K562 (cell line): Measurements from ENCODE around the gene ACVR2B. TPM values are rescaled to one million over a fixed set of nuclear protein-coding genes. Genes with fewer than 3 reads are reported as not detected.

Experiments
- ATAC-seq: fragments of 200-7000 bp; cut with Tn5 transposase; 3 replicates; pipeline ENCODE4 v1.9.1; 2020; ENCODE audit warnings: moderate library complexity
- BruUV-seq: library from RNA; stranded (reverse); fragments of 400-500 nt; replicated peaks from 2 replicates; lab custom pipeline; 2021; lab: Mats Ljungman, UMichigan
- CTCF ChIA-PET: fragments of 300-600 bp; formaldehyde crosslinking; extraction: SDS; loops from one replicate; lab custom pipeline; 2021; ENCODE audit warnings: low intra/inter-chr PET ratio; lab: Yijun Ruan, JAX
- POLR2A ChIA-PET: fragments of 300-600, 350-650 bp; sonication (Branson Sonifier 250); formaldehyde crosslinking; extraction: SDS; loops from one replicate; lab custom pipeline; 2021; ENCODE audit warnings: antibody characterized with exemption, inconsistent platforms; lab: Yijun Ruan, JAX
- DNase-seq, 4 experiments: peaks; one replicate each; pipeline versions ENCODE4 v3.0.0 to v3.0.0-alpha.2; 2011 to 2018; ENCODE audit warnings: low spot score in 3 of 4, mixed read lengths in 3 of 4; ENCODE audit errors: extremely low read depth in 1 of 4
- FAIRE-seq: peaks from 2 replicates; lab custom pipeline; 2011; peaks lifted over from hg19 to GRCh38; lab: Jason Lieb, UNC
- H2AFZ ChIP-seq: 2 replicates; pipeline ENCODE4 v1.6.0; 2011; ENCODE audit warnings: low read depth, low read length, control low read depth, inconsistent platforms
- H3K27ac ChIP-seq: fragments of 200-600 bp; 3 replicates; pipeline ENCODE4 v1.8.0; 2011; ENCODE audit warnings: low read depth, mild to moderate bottlenecking, control low read depth, inconsistent platforms, low read length, moderate library complexity, mixed read lengths; ENCODE audit errors: extremely low read depth
- H3K27me3 ChIP-seq, 2 experiments: fragments of 300-600 bp in 1 of 2; 2 replicates in 1 of 2; 3 replicates in 1 of 2; pipeline versions ENCODE4 v1.6.0 to v1.8.0; 2011; ENCODE audit warnings: inconsistent platforms in 2 of 2, low read length in 2 of 2, mild to moderate bottlenecking in 1 of 2, mixed read lengths in 1 of 2, moderate library complexity in 1 of 2; ENCODE audit not compliant: control insufficient read depth in 2 of 2, insufficient read depth in 2 of 2
- H3K36me3 ChIP-seq: fragments of 300-600 bp; 3 replicates; pipeline ENCODE4 v1.8.0; 2011; ENCODE audit warnings: mild to moderate bottlenecking, low read length, inconsistent platforms; ENCODE audit not compliant: control insufficient read depth, insufficient read depth
- H3K4me1 ChIP-seq, 2 experiments: fragments of 200-600 bp in 1 of 2; replicated peaks in 1 of 2; 2 replicates in 1 of 2; 3 replicates in 1 of 2; pipeline versions ENCODE4 v1.5.1 to v1.8.0; 2011; ENCODE audit warnings: inconsistent platforms in 2 of 2, low read length in 2 of 2, mild to moderate bottlenecking in 1 of 2, mixed read lengths in 1 of 2, moderate library complexity in 1 of 2; ENCODE audit not compliant: control insufficient read depth in 2 of 2, insufficient read depth in 2 of 2
- H3K4me2 ChIP-seq: 2 replicates; pipeline ENCODE4 v1.6.1; 2011; ENCODE audit warnings: low read length, control low read depth, inconsistent platforms, mixed read lengths; ENCODE audit not compliant: insufficient read depth
- H3K4me3 ChIP-seq: fragments of 200-600 bp; sonication (generic), shearing (Covaris generic); 2 replicates; pipeline ENCODE4 v1.5.1; 2016; ENCODE audit warnings: control low read depth, inconsistent platforms
- H3K79me2 ChIP-seq: fragments of 200-600 bp; 3 replicates; pipeline ENCODE4 v1.8.0; 2011; ENCODE audit warnings: low read length, inconsistent platforms; ENCODE audit not compliant: control insufficient read depth, insufficient read depth
- H3K9ac ChIP-seq, 2 experiments: 2 replicates each; pipeline versions ENCODE4 v1.6.0 to v1.6.1; 2011; ENCODE audit warnings: low read depth in 2 of 2, low read length in 2 of 2, control low read depth in 1 of 2, inconsistent platforms in 1 of 2, mild to moderate bottlenecking in 1 of 2, mixed read lengths in 1 of 2; ENCODE audit not compliant: insufficient read depth in 1 of 2
- H3K9me1 ChIP-seq: one replicate; pipeline ENCODE4 v1.6.0; 2011; ENCODE audit warnings: inconsistent platforms, mild to moderate bottlenecking, low read length, moderate library complexity; ENCODE audit not compliant: control insufficient read depth, insufficient read depth
- H3K9me3 ChIP-seq: replicated peaks from 2 replicates; pipeline ENCODE4 v1.5.1; 2011; ENCODE audit warnings: low read depth, low read length, inconsistent platforms; ENCODE audit not compliant: control insufficient read depth, insufficient read depth
- H4K20me1 ChIP-seq: replicated peaks from 2 replicates; pipeline ENCODE4 v1.6.1; 2011; ENCODE audit warnings: low read length, inconsistent platforms, mixed read lengths; ENCODE audit not compliant: control insufficient read depth, insufficient read depth
- ARID2 ChIP-seq: fragments of 450-650 bp; IDR thresholded peaks from 2 replicates; pipeline ENCODE4 v1.6.1; 2017; ENCODE audit warnings: antibody characterized with exemption, mild to moderate bottlenecking
- CCNT2 ChIP-seq: IDR thresholded peaks from 2 replicates; pipeline ENCODE4 v1.6.1; 2011; ENCODE audit warnings: borderline replicate concordance, low read depth, mild to moderate bottlenecking, moderate library complexity, mixed read lengths, low read length; ENCODE audit not compliant: insufficient read length; ENCODE audit errors: extremely low read depth
- FIP1L1 ChIP-seq: fragments of 200-400 bp; formaldehyde crosslinking; IDR thresholded peaks from 2 replicates; pipeline ENCODE4 v1.6.1; 2018; ENCODE audit warnings: mild to moderate bottlenecking, low read depth, low read length; ENCODE audit not compliant: poor library complexity, severe bottlenecking
- GABPB2 ChIP-seq: fragments of 250-450 bp; sonication (Bioruptor Pico); conservative IDR thresholded peaks from 2 replicates; pipeline ENCODE4 v1.5.1; 2021; ENCODE audit warnings: mild to moderate bottlenecking
- KAT7 ChIP-seq: sonication (generic); formaldehyde crosslinking; IDR thresholded peaks from 2 replicates; pipeline ENCODE4 v1.8.0; 2022; ENCODE audit warnings: missing genetic modification reagents, mild to moderate bottlenecking, borderline replicate concordance
- KHSRP ChIP-seq: fragments of 450-650 bp; IDR thresholded peaks from 2 replicates; pipeline ENCODE4 v1.6.1; 2017
- MAFG ChIP-seq: fragments of 450-650 bp; conservative IDR thresholded peaks from 2 replicates; pipeline ENCODE4 v1.6.1; 2016; ENCODE audit warnings: missing genetic modification characterization, missing compliant biosample characterization
- MEF2A ChIP-seq: IDR thresholded peaks from 2 replicates; pipeline ENCODE4 v1.6.1; 2011; ENCODE audit warnings: low read depth, mild to moderate bottlenecking, low read length, moderate library complexity; ENCODE audit not compliant: control insufficient read depth
- MLLT1 ChIP-seq, 2 experiments: fragments of 450-650 bp; IDR thresholded peaks; 2 replicates each; pipeline ENCODE4 v1.6.1; 2016
- MYNN ChIP-seq, 2 experiments: sonication (generic); formaldehyde crosslinking in 1 of 2; IDR thresholded peaks; 2 replicates each; pipeline versions ENCODE4 v1.5.0 to v1.6.1; 2016 to 2020; ENCODE audit warnings: antibody characterized with exemption in 1 of 2, missing genetic modification reagents in 1 of 2
- NFE2 ChIP-seq: IDR thresholded peaks from 2 replicates; pipeline ENCODE4 v1.6.1; 2014; ENCODE audit warnings: antibody characterized with exemption, low read depth
- PRDM10 ChIP-seq: fragments of 450-650 bp; IDR thresholded peaks from 2 replicates; pipeline ENCODE4 v1.6.1; 2018; ENCODE audit not compliant: partially characterized antibody
- SRSF1 ChIP-seq: fragments of 200-400 bp; formaldehyde crosslinking; IDR thresholded peaks from 2 replicates; pipeline ENCODE4 v1.6.1; 2017; ENCODE audit warnings: mild to moderate bottlenecking, low read depth, low read length, moderate library complexity
- STAG1 ChIP-seq: sonication (generic); formaldehyde crosslinking; IDR thresholded peaks from 2 replicates; pipeline ENCODE4 v1.5.0; 2020; ENCODE audit warnings: missing genetic modification reagents, borderline replicate concordance
- TARDBP ChIP-seq: fragments of 450-650 bp; IDR thresholded peaks from 2 replicates; pipeline ENCODE4 v1.6.1; 2016
- ZNF174 ChIP-seq: fragments of 250-450 bp; sonication (Bioruptor Pico); IDR thresholded peaks from 2 replicates; pipeline ENCODE4 v1.4.0; 2020; ENCODE audit warnings: mild to moderate bottlenecking
- ZNF583 ChIP-seq: fragments of 250-450 bp; sonication (Bioruptor Pico); IDR thresholded peaks from 2 replicates; pipeline ENCODE4 v1.4.0; 2020
- WGBS: fragments of 100-300 bp; shearing (Covaris generic); methylation state at CpG from one replicate; pipeline ENCODE4 v1.1.6; 2016; ENCODE audit warnings: low coverage, mixed read lengths; ENCODE audit not compliant: insufficient coverage; ENCODE audit errors: missing lambda C conversion rate; 5-methylcytosine and 5-hydroxymethylcytosine counted together
- in situ Hi-C: fragments of 300-500 bp; cut with MboI; formaldehyde crosslinking; loops from 4 replicates; pipeline ENCODE4 v1.15.0; 2018; ENCODE audit warnings: inconsistent platforms, mixed read lengths
- intact Hi-C: fragments of 100-400 bp; cut with micrococcal nuclease; formaldehyde crosslinking; loops from 2 replicates; pipeline ENCODE4 v1.14.2; 2022
- polyA plus RNA-seq, 8 experiments: library from polyadenylated mRNA; depleted of rRNA in 4 of 8; stranded (reverse) in 5 of 8; unstranded in 3 of 8; fragments of >200 nt; fragmentation: Nextera tagmentation in 2 of 8; fragmentation: Illumina TruSeq in 1 of 8; extraction: Ambion mirVana in 2 of 8; extraction: Trizol in 1 of 8; gene quantifications; 2 replicates each; pipeline versions ENCODE4 v1.2.1 to v1.2.3, GENCODE V29; 2011 to 2014; ENCODE audit warnings: inconsistent platforms in 1 of 8, missing spikeins in 1 of 8
- total RNA-seq, 7 experiments: library from RNA; depleted of rRNA in 6 of 7; stranded (reverse); fragments of >200 nt in 6 of 7; fragmentation: Illumina TruSeq in 2 of 7; extraction: Trizol in 2 of 7; gene quantifications; 2 replicates each; pipeline versions ENCODE4 v1.2.1 to v1.2.3, GENCODE V29; 2011 to 2021; ENCODE audit warnings: low replicate concordance in 1 of 7

The ACVR2B gene
- total and polyA plus RNA-seq, 9 of the 15 experiments (the other 6 are each of a cell fraction or from before 2014, with no cell fraction given): 1.8 to 23.7 (median 7.1) TPM

GRCh38 chr3:38479431-38480092 is 25.9 kb downstream of the ACVR2B start (continued):
- TF ChIP-seq ARID2 (peak; percentile 47; the same call in 1 of the 2 replicates), CCNT2 (no peak), KHSRP (no peak), GABPB2 (CRISPR knock-in tag) (no peak), MYNN (IDR thresholded peaks at IDR 0.05) (0 out of 2 replicates have a peak, but pooled peaks have one; percentile 17), MYNN (CRISPR knock-in tag; IDR thresholded peaks at IDR 0.05) (no peak), FIP1L1 (no peak), KAT7 (CRISPR knock-in tag) (no peak), TARDBP (no peak), NFE2 (0 out of 2 replicates have a peak, but pooled peaks have one; percentile 18), STAG1 (CRISPR knock-in tag) (peak; percentile 45; the same call in 1 of the 2 replicates)
- TF ChIP-seq, all 486 proteins: peak for 16

- Histone ChIP-seq H2AFZ (no peak overlapping the region), H3K79me2 (no peaks in the 10 kb centered on the region), H3K4me1 (peaks cover 0 to 3% of the 10 kb centered on the region in 2 experiments; a peak in 1 of 5 replicates), H3K27me3 (no peaks in the 10 kb centered on the region), H3K4me2 (no peak overlapping the region), H4K20me1 (peaks cover 9% of the 10 kb centered on the region), H3K9me3 (no peaks in the 10 kb centered on the region), H3K4me3 (no peak overlapping the region), H3K9me1 (no peaks in the 10 kb centered on the region), H3K27ac (no peak overlapping the region), H3K9ac (no peak overlapping the region), H3K36me3 (peaks cover 51% of the 10 kb centered on the region; the same call in 2 of the 3 replicates)
- FAIRE-seq (peak; percentile 69), ATAC-seq (no peak), DNase-seq (no peak)
- ChIA-PET POLR2A (interaction anchor here (1.2 kb wide), 1 partner anchor 10 kb away, joined by 4 read pairs; no protein-coding TSS in a partner anchor), CTCF (interaction anchor here (0.6 to 1.4 kb wide), 5 partner anchors 168 to 506 kb away, joined by 3 to 9 read pairs (median 4); no protein-coding TSS in a partner anchor)
- intact Hi-C loops (loop anchor here (2.0 to 5.0 kb wide), 5 partner anchors 133 to 508 kb away; partner anchors contain the start of genes ACAA1, MYD88 and XYLB), in situ Hi-C loops (no loop called here)
- 45% methylated on average over 3 of the region's 3 CpGs for WGBS
- BruUV-seq: no TSS peak
- TF ChIP-seq ZNF174 (CRISPR knock-in tag) (no peak), MLLT1 (IDR thresholded peaks at IDR 0.05) (no peak), MEF2A (no peak), MAFG (tag) (no peak), PRDM10 (no peak), ZNF583 (no peak), SRSF1 (no peak)
These were observed 26.4 kb downstream of the ACVR2B start for GRCh38 chr3:38480093-38480445.
